ENCODE results near the gene ZNF782.
"Not testable (repeated sequence)": the region's sequence is repeated elsewhere in the genome, so short reads cannot be mapped to it uniquely, and the experiment has no call there.

The ZNF782 gene

GRCh38 chr9:96853781-96854650 is at the start of gene ZNF782:
TSS of gene ZNF782 (minus strand) at chr9:96854514. CDS start at chr9:96851961, 2,553 bp downstream.
- peak; percentile 97 for DNase-seq

DNA sequence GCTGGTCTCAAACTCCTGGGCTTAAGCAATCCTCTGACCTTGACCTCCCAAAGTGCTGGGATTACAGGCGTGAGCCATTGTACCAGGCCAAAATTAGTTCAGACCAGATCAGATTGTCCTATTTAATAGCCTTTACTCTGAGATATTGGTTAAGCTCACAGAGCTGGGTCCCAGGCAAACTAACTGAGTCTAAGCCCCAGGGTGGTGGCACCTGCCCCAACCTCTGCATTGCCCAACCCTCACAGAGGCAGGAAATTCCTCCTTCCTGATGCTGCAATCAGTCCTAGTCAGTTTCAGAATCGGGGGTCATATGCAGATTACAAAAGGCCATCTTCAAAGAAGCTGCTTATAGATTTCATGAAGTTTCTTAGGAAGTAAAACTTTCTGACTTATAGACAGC is 45.7 kb upstream of the ZNF782 start:
- not testable (repeated sequence) for DNase-seq

- DNase-seq, result no peak
Observed at GRCh38 chr9:96892131-96892530, 37.8 kb upstream of the ZNF782 start.

GRCh38 chr9:96888591-96888990 is 34.3 kb upstream of the ZNF782 start:
- DNase-seq, result no peak

DNA sequence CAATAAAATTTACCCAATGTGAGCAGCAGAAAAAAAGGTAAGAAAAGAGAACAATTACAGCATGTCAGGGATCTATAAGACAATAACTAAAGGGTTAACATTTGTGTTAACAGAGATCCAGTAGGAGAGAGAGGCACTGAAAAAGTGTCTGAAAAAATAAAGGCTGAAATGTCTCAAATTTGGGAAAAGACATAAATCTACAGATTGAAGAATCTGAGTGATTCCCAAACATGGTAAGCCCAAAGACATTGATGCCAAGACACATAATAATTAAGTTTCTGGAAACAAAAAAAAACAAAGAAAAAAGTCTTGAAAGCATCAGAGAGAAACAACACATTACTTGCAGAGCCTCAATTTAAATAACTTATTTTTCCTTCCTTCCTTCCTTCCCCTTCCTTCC is 31.1 kb upstream of the ZNF782 start:
- DNase-seq, result no peak

DNA sequence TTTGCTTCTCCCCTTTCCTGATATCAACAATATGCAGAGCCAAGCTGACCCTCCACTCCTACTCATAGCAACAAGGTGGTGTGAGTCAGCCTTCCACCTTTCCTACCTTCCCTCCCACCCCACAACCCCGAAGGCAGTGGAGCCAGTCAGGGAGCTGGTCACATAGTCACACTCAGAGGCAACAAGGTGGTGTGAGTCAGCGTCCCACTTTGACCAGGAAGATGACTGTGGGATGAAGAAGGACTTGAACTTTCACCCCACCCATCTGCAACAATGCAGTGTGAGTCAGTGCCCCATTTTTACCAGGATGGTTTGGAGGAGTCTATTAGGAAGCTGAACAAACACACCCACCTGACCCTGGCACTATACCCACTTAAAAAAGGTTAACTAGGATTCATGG is 30.1 kb upstream of the ZNF782 start:
- DNase-seq, result no peak

DNA sequence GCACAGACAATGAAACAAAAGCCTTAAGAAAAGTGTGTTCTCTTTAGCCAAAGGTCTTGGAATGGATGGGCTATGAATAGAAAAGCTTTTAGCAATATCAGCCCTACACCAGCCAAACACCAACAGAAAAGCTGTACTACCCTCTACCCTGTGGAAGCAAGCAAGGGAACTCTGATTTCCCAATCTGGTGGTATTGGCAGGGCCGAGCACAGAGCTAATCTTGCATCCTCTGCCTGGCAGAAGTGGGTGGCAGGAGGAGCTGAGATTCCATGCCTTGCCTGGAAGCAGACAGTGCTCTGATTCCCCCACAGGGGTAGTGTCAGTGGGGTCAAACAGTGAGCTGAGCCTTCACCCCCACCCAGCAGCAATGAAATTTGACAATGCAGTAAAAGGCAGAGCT is 29.6 kb upstream of the ZNF782 start:
- DNase-seq, result no peak

DNA sequence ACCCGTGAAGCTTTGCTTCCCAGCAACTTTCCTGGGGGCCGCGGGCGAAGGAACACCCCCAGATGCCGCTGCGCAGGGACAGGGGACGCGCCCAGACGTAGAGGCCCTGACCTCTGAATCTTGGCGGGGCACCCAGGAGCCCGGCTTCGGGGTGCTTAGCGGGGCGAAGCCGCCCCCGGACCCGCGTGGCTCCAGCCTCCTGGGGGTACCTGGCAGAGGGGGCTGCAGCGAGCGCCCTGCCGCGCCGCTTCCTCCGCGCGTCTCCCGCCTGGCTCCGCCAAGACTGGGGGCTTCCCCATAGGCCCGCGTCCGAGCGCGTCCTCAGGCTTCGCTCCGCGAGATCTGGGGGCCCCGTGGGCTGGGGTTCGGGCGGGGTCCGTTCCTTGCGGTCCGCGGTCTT is 23.0 kb upstream of the ZNF782 start:
- DNase-seq, result no peak

DNA sequence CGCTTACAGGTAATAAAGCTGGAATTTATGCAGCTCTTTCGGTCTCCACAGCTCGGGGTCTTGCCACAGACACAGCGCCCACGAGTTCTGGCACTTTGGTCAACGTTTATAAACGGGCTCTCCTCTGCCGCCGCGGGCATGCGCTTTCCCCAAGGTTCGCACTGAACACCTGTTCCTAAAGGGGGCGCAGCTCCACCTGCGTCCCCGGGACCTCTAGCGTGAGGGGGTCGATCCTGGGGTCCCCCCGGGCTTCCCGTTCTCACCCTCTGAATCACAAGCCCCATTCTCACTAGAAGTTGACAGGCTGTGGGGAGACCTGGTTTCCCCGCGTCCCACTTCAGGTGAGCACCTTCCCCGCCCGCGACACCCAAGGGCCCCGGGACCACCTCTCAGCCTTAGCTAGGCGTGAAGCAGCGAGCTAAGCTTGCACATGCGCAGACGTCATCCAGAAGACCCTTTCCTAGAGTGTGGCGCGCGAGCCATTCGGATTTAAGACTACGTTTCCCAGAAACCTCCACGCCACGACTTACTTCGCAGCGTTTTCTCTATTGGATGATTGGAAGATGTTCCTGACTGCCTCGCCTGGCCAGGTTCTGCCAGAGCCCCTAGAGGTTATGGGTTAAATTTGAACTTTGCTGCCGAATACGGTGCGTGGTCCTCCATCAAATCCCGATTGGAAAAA is 21.3 kb upstream of the ZNF782 start:
- DNase-seq, result peak; percentile 92

- DNase-seq, result peak; percentile 27
Observed at GRCh38 chr9:96874947-96875460, 20.7 kb upstream of the ZNF782 start.

DNA sequence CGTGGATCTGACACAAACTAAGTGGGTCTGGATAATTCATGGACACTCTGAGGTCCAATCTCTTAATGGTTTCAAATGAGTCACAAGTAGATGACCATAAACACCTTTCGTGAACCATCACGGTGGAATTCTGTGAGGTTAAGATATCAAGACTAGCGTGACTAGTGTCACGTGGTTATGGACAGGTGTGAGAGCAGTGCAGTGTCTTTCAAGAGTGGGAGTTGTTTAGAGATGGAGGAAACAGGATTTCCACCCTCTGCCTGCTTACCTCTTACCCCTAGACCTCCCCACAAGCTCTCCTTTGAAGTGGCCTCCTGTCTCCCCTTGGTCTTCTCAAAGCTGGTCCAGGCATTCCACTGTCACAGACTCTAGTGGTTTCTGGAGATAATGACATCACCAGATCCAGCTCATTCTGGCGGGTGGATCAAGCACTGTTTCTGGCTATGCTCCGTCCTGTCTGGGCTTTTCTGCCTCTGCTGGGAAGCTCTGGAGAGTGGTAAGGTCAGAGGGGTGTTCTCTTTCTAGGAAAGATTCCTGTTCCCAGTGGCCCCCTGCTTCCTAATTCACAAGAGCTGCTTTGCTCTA is 20.0 kb upstream of the ZNF782 start:
- no peak for DNase-seq

- DNase-seq, result no peak
Observed at GRCh38 chr9:96871176-96871575, 16.9 kb upstream of the ZNF782 start.

DNA sequence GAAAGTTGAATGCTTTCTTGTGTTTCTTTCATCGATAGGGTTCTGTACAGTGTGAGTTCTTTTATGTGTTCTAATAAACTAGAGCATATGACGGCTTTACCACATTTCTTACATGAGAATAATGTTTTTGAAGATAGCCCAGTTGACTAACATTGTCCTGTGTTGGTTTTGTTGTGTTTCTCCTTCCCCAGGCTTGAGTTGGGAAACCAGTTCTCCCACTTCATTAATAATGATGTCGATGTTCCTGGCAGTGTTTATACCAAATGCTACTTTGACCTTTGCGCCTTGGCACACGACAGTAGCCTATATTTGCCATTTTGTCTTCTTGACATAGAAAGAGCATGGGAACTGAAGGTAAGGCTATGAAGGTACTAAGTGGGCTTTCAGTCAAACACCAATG is 14.4 kb upstream of the ZNF782 start:
- no peak for DNase-seq

DNA sequence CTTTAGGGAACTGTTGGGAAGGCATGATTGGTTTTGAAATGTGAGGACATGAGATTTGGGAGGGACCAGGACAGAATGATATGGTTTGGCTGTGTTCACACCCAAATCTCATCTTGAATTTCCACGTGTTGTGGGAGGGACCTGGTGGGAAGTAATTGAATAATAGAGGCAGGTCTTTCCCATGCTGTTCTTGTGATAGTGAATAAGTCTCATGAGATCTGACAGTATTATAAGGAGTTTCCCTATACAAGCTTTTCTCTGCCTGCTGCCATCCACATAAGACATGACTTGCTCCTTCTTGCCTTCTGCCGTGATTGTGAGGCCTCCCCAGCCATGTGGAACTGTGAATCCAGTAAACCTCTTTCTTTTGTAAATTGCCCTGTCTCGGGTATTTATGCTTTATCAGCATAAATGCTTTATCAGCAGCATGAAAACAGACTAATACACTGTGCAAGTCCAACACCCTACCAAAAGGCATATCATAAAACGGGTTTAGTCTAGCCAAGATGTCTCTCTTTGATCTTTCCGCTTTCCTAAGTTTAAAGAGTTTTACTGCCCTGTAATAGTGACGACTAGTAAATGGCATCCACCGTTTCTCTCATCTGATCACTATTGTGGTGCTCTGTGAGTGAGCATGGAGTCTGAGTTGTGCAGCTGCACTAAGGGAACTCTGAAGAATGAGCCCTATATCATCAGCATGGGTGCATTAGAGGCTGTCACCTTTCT is 12.9 kb upstream of the ZNF782 start:
- DNase-seq, result no peak

GRCh38 chr9:96865240-96865639 is 10.9 kb upstream of the ZNF782 start:
- DNase-seq, result not testable (repeated sequence)

GRCh38 chr9:96859461-96860198 is 5.3 kb upstream of the ZNF782 start:
- no peak for DNase-seq

GRCh38 chr9:96858670-96859069 is 4.4 kb upstream of the ZNF782 start:
- DNase-seq, result no peak

DNA sequence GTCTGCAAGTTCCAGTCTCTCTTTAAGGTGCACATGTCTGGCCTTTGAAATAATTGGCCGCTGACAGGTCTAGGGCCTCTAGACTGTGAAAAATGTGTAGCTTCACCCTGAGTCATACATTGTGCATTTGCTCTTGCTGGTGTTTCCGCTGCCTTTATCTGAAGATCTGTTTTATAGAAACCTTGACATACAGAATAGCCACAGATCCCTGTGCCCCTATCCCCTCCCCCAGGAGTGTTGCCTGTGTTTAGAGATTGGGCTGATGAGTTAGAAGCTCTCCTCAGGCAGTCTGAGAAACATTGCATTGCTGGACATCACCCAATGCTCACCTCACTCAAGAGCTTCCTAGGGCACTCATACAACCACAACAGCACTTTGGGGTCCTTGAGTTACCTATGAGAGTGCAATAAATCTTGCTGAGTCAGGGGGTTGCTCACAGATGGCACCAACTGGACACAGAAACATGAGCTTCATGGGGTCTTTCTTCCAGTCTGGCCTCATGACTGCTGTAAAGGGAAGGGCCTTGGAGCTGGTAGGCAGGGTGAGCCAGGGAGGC is 3.8 kb upstream of the ZNF782 start:
- peak; percentile 50 for DNase-seq

DNA sequence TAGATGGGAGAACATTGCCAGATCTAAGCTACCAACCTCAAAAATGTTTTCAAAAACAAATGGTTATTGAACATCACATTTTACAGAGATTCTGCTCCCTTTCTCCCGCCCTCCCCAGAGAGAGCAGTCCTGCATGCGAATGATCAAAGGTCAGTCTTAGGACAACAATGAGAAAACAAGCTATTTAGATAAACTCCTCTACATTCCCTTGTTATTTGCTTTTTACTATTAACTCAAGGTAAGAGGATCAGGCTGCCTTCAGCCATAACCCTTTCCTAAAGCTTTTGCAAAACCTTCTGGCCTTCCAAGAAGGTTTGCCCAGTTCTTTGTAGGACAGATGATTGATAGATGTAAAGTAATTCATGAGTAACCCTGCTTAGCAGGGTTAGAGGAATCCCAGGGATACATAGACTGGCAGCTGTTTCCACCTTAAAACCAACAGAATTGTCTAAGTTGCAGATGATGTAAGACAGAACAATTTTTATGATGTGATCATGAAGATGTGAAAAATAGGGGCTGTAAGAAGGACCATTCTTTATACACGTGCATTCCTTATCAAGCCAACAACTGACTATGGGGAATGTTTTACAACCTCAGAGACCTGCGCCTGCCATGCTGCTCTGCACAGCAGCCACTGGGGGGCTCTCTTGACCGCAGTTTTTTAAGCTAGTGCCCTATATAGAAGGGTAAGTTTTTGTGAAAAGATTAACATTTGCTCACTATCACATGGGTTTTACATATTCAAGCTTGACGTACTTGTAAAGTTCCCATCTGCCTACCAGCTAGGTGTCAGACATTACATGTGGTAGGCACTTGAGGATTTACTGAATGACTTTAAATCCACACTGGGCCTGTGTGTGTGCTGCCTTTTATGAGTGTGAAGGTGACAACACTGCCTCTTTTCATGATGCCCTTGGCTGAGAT is 2.3 kb upstream of the ZNF782 start:
- DNase-seq, result peak; percentile 90

- DNase-seq, result no peak
Observed at GRCh38 chr9:96854651-96855273, 448 bp upstream of the ZNF782 start.
